IMR-90 (cell line): Measurements from ENCODE around the gene PKD1. TPM values are rescaled to one million over a fixed set of nuclear protein-coding genes. Genes with fewer than 3 reads are reported as not detected.
A peak's percentile ranks its signal among the peaks of the same experiment; 100 is the strongest.

Experiments
- ATAC-seq: fragments of 200-7000 bp; cut with Tn5 transposase; 2 replicates; pipeline ENCODE4 v1.9.1; 2020; ENCODE audit warnings: low read depth, mild to moderate bottlenecking, moderate library complexity
- BruUV-seq: library from RNA; stranded (reverse); fragments of 400-500 nt; replicated peaks from 2 replicates; lab custom pipeline; 2021; lab: Mats Ljungman, UMichigan
- CTCF ChIA-PET: fragments of 300-600 bp; formaldehyde crosslinking; extraction: SDS; loops from one replicate; lab custom pipeline; 2021; ENCODE audit warnings: antibody characterized with exemption; lab: Yijun Ruan, JAX
- POLR2A ChIA-PET: fragments of 300-600 bp; sonication (Branson Sonifier 250); formaldehyde crosslinking; loops from one replicate; lab custom pipeline; 2022; ENCODE audit warnings: antibody characterized with exemption; ENCODE audit not compliant: unreplicated experiment; lab: Charles Lee
- DNase-seq: peaks from one replicate; pipeline ENCODE4 v3.0.0; 2013
- H2AFZ ChIP-seq: replicated peaks from 2 replicates; pipeline ENCODE3; 2013; ENCODE audit warnings: low read length, mild to moderate bottlenecking; ENCODE audit not compliant: poor library complexity
- H2AK5ac ChIP-seq: 2 replicates; pipeline ENCODE4 v1.6.1; 2013; ENCODE audit warnings: low read depth, low read length, inconsistent platforms
- H2AK9ac ChIP-seq: replicated peaks from 2 replicates; pipeline ENCODE3; 2013; ENCODE audit warnings: mild to moderate bottlenecking, low read depth, low read length, moderate library complexity; ENCODE audit not compliant: poor library complexity
- H2BK120ac ChIP-seq: 2 replicates; pipeline ENCODE4 v1.6.1; 2013; ENCODE audit warnings: low read depth, low read length, inconsistent platforms
- H2BK15ac ChIP-seq: 3 replicates; pipeline ENCODE4 v1.6.1; 2013; ENCODE audit warnings: low read depth, low read length, inconsistent platforms
- H2BK20ac ChIP-seq: 2 replicates; pipeline ENCODE4 v1.6.1; 2013; ENCODE audit warnings: low read depth, mild to moderate bottlenecking, inconsistent platforms, low read length, moderate library complexity
- H2BK5ac ChIP-seq: 2 replicates; pipeline ENCODE4 v1.6.1; 2013; ENCODE audit warnings: mild to moderate bottlenecking, low read depth, low read length, inconsistent platforms; ENCODE audit not compliant: poor library complexity, severe bottlenecking
- H3K14ac ChIP-seq: replicated peaks from 2 replicates; pipeline ENCODE4 v1.6.1; 2013; ENCODE audit warnings: low read depth, low read length, inconsistent platforms
- H3K18ac ChIP-seq: 2 replicates; pipeline ENCODE4 v1.6.1; 2013; ENCODE audit warnings: low read depth, low read length, control low read depth
- H3K23ac ChIP-seq: 2 replicates; pipeline ENCODE4 v1.6.1; 2013; ENCODE audit warnings: low read depth, low read length, inconsistent platforms
- H3K27ac ChIP-seq: 2 replicates; pipeline ENCODE4 v1.5.1; 2013; ENCODE audit warnings: mild to moderate bottlenecking, control low read depth, low read length; ENCODE audit not compliant: insufficient read depth
- H3K27me3 ChIP-seq: 2 replicates; pipeline ENCODE4 v1.6.1; 2013; ENCODE audit warnings: low read length; ENCODE audit not compliant: control insufficient read depth, insufficient read depth
- H3K36me3 ChIP-seq: 2 replicates; pipeline ENCODE4 v1.6.1; 2013; ENCODE audit warnings: low read length, mixed read lengths; ENCODE audit not compliant: control insufficient read depth, insufficient read depth
- H3K4ac ChIP-seq: 2 replicates; pipeline ENCODE4 v1.6.1; 2013; ENCODE audit warnings: low read depth, low read length, inconsistent platforms
- H3K4me1 ChIP-seq: 2 replicates; pipeline ENCODE4 v1.6.1; 2013; ENCODE audit warnings: low read length, mixed read lengths; ENCODE audit not compliant: control insufficient read depth, insufficient read depth
- H3K4me2 ChIP-seq: 2 replicates; pipeline ENCODE4 v1.6.1; 2013; ENCODE audit warnings: low read depth, mild to moderate bottlenecking, control low read depth, low read length, moderate library complexity
- H3K4me3 ChIP-seq: 2 replicates; pipeline ENCODE4 v1.5.1; 2013; ENCODE audit warnings: low read depth, mild to moderate bottlenecking, control low read depth, low read length, moderate library complexity; ENCODE audit not compliant: insufficient read depth
- H3K56ac ChIP-seq: 2 replicates; pipeline ENCODE4 v1.6.1; 2013; ENCODE audit warnings: low read length, inconsistent platforms; ENCODE audit not compliant: insufficient read depth; ENCODE audit errors: extremely low read depth
- H3K79me1 ChIP-seq, 2 experiments: 2 replicates each; pipeline ENCODE4 v1.6.1; 2013; ENCODE audit warnings: low read length in 2 of 2, inconsistent platforms in 1 of 2, low read depth in 1 of 2
- H3K9ac ChIP-seq: 2 replicates; pipeline ENCODE4 v1.6.1; 2013; ENCODE audit warnings: low read depth, low read length, control low read depth
- H3K9me1 ChIP-seq: 2 replicates; pipeline ENCODE4 v1.6.1; 2013; ENCODE audit warnings: low read length, inconsistent platforms; ENCODE audit not compliant: insufficient read depth
- H3K9me3 ChIP-seq: 2 replicates; pipeline ENCODE4 v1.6.1; 2013; ENCODE audit warnings: low read length; ENCODE audit not compliant: control insufficient read depth, insufficient read depth
- H4K20me1 ChIP-seq: 2 replicates; pipeline ENCODE4 v1.6.1; 2013; ENCODE audit warnings: low read length, inconsistent platforms; ENCODE audit not compliant: insufficient read depth
- H4K5ac ChIP-seq: 2 replicates; pipeline ENCODE4 v1.6.1; 2013; ENCODE audit warnings: mild to moderate bottlenecking, low read depth, low read length, control low read depth
- H4K8ac ChIP-seq, 2 experiments: 2 replicates each; pipeline ENCODE4 v1.6.1; 2013; ENCODE audit warnings: low read depth in 2 of 2, low read length in 2 of 2, control low read depth in 1 of 2, inconsistent platforms in 1 of 2
- H4K91ac ChIP-seq: 2 replicates; pipeline ENCODE4 v1.6.1; 2013; ENCODE audit warnings: low read depth, low read length, inconsistent platforms; ENCODE audit not compliant: insufficient read depth
- CEBPB ChIP-seq: IDR thresholded peaks from 2 replicates; pipeline ENCODE4 v1.6.1; 2012; ENCODE audit warnings: low read depth, low read length, improper control_type of control experiment
- CHD1 ChIP-seq: IDR thresholded peaks from 2 replicates; pipeline ENCODE4 v1.6.1; 2012; ENCODE audit warnings: low read depth, low read length, improper control_type of control experiment
- CTCF ChIP-seq: conservative IDR thresholded peaks from 2 replicates; pipeline ENCODE4 v1.5.1; 2012; ENCODE audit warnings: mild to moderate bottlenecking, low read depth, low read length, improper control_type of control experiment
- FOS ChIP-seq: fragments of 150-350 bp; IDR thresholded peaks from 2 replicates; pipeline ENCODE4 v1.6.1; 2016; ENCODE audit warnings: low read depth, low read length
- MAFK ChIP-seq: IDR thresholded peaks from 2 replicates; pipeline ENCODE4 v1.6.1; 2012; ENCODE audit warnings: low read depth, low read length, improper control_type of control experiment
- MAZ ChIP-seq: IDR thresholded peaks from 2 replicates; pipeline ENCODE4 v1.6.1; 2012; ENCODE audit warnings: low read depth, mild to moderate bottlenecking, low read length, improper control_type of control experiment, moderate library complexity, borderline replicate concordance
- MXI1 ChIP-seq: IDR thresholded peaks from 2 replicates; pipeline ENCODE4 v1.6.1; 2012; ENCODE audit warnings: low read depth, mild to moderate bottlenecking, low read length, moderate library complexity, borderline replicate concordance
- NFE2L2 ChIP-seq: fragments of 150-350 bp; IDR thresholded peaks from 2 replicates; pipeline ENCODE4 v1.6.1; 2016; ENCODE audit warnings: low read depth, mild to moderate bottlenecking, low read length
- POLR2A ChIP-seq: IDR thresholded peaks from 2 replicates; pipeline ENCODE4 v1.6.1; 2012; ENCODE audit warnings: mild to moderate bottlenecking, low read depth, low read length
- RAD21 ChIP-seq: IDR thresholded peaks from 2 replicates; pipeline ENCODE4 v1.6.1; 2012; ENCODE audit warnings: low read length, improper control_type of control experiment
- RCOR1 ChIP-seq: IDR thresholded peaks from 2 replicates; pipeline ENCODE4 v1.6.1; 2012; ENCODE audit warnings: mild to moderate bottlenecking, low read length, improper control_type of control experiment; ENCODE audit not compliant: insufficient replicate concordance
- RFX5 ChIP-seq: IDR thresholded peaks from 2 replicates; pipeline ENCODE4 v1.8.0; 2012; ENCODE audit warnings: low read depth, mild to moderate bottlenecking, low read length, moderate library complexity
- SMC3 ChIP-seq: fragments of 150-350 bp; IDR thresholded peaks from 2 replicates; pipeline ENCODE4 v1.6.1; 2016; ENCODE audit warnings: low read depth, mild to moderate bottlenecking, antibody characterized with exemption, low read length, moderate library complexity
- USF2 ChIP-seq: fragments of 150-350 bp; IDR thresholded peaks from 2 replicates; pipeline ENCODE4 v1.6.1; 2017; ENCODE audit warnings: mild to moderate bottlenecking, antibody characterized with exemption, low read length, low read depth
- WGBS, 2 experiments: methylation state at CpG; one replicate each; pipeline versions ENCODE4 v1.1.5 to v1.1.7; 2013; ENCODE audit warnings: missing lambda C conversion rate in 2 of 2; ENCODE audit not compliant: insufficient read length in 1 of 2; ENCODE audit errors: extremely low coverage in 2 of 2; 5-methylcytosine and 5-hydroxymethylcytosine counted together
- dilution Hi-C: fragments of 300-500 bp; cut with HindIII; formaldehyde crosslinking; loops from one replicate; pipeline ENCODE4 v1.14.3; 2018; ENCODE audit warnings: low sequenced_read_pairs; ENCODE audit not compliant: unreplicated experiment
- in situ Hi-C: fragments of 300-500 bp; cut with MboI; formaldehyde crosslinking; loops from 3 replicates; pipeline ENCODE4 v1.14.3; 2019; ENCODE audit warnings: low sequenced_read_pairs, inconsistent platforms, mixed read lengths
- intact Hi-C: fragments of 100-400 bp; cut with micrococcal nuclease; formaldehyde crosslinking; loops from 2 replicates; pipeline ENCODE4 v1.10.0; 2022
- polyA plus RNA-seq, 3 experiments: library from polyadenylated mRNA; depleted of rRNA; stranded (reverse); fragments of >200 nt; gene quantifications; 2 replicates each; pipeline ENCODE4 v1.2.3, GENCODE V29; 2012; ENCODE audit warnings: low replicate concordance in 1 of 3
- total RNA-seq: library from RNA; depleted of rRNA; stranded (reverse); fragments of >200 nt; gene quantifications from 2 replicates; pipeline ENCODE4 v1.2.3, GENCODE V29; 2012
- TF ChIP-seq, protein P1 (sequence below): fragments of 150-350 bp; IDR thresholded peaks from 2 replicates; pipeline ENCODE4 v1.6.1; 2016; ENCODE audit warnings: low read depth, mild to moderate bottlenecking, low read length, moderate library complexity, borderline replicate concordance

Gene PKD1
- total and polyA plus RNA-seq, 2 of the 4 experiments (the other 2 are of a cell fraction) = 7.9 to 97.3 TPM

GRCh38 chr16:2071454-2072202 is 64.1 kb downstream of the PKD1 start:
- dilution Hi-C loops = no loop called here
- Histone ChIP-seq H3K4me1 (no peaks in the 10 kb centered on the region), H4K5ac (no peak overlapping the region), H3K36me3 (peaks cover 62% of the 10 kb centered on the region), H3K9me3 (no peaks in the 10 kb centered on the region), H2BK15ac (no peak overlapping the region), H2AK5ac (no peak overlapping the region), H3K79me1 (no peaks in the 10 kb centered on the region; a peak in 2 of 4 replicates), H3K18ac (no peak overlapping the region), H3K56ac (no peak overlapping the region), H2AFZ (peak overlapping the region; percentile 17), H3K4me2 (no peak overlapping the region), H4K20me1 (no peaks in the 10 kb centered on the region; the same call in 1 of the 2 replicates), H3K9ac (no peak overlapping the region), H3K4ac (no peak overlapping the region), H2AK9ac (peak overlapping the region; percentile 1), H2BK120ac (no peak overlapping the region), H3K4me3 (no peak overlapping the region), H3K27ac (no peak overlapping the region), H4K8ac (no peak overlapping the region), H3K9me1 (0 out of 2 replicates have a peak, but pooled peaks cover 2% of the 10 kb centered on the region), H2BK5ac (no peak overlapping the region), H2BK20ac (no peak overlapping the region), H4K91ac (no peak overlapping the region), H3K14ac (no peak overlapping the region), H3K23ac (no peak overlapping the region), H3K27me3 (no peaks in the 10 kb centered on the region)
- intact Hi-C loops = no loop called here
- 90% methylated on average over 12 of the region's 34 CpGs; no CpG with 5 or more reads in 1 of the 2 experiments for WGBS, 2 experiments
- DNase-seq (no peak), ATAC-seq (no peak; the same call in 1 of the 2 replicates)
- in situ Hi-C loops = no loop called here
- ChIA-PET POLR2A (no interaction called here), CTCF (no interaction called here)
- BruUV-seq = no TSS peak
- TF ChIP-seq CTCF = no peak
- no peak for TF ChIP-seq CHD1
- no peak for TF ChIP-seq MAZ
- no peak for TF ChIP-seq RCOR1
- TF ChIP-seq POLR2A = no peak
- TF ChIP-seq CEBPB = no peak
- TF ChIP-seq, protein P1, sequence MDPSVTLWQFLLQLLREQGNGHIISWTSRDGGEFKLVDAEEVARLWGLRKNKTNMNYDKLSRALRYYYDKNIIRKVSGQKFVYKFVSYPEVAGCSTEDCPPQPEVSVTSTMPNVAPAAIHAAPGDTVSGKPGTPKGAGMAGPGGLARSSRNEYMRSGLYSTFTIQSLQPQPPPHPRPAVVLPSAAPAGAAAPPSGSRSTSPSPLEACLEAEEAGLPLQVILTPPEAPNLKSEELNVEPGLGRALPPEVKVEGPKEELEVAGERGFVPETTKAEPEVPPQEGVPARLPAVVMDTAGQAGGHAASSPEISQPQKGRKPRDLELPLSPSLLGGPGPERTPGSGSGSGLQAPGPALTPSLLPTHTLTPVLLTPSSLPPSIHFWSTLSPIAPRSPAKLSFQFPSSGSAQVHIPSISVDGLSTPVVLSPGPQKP = no peak
- TF ChIP-seq FOS = no peak
- no peak for TF ChIP-seq MAFK
- TF ChIP-seq MXI1 = no peak
- TF ChIP-seq NFE2L2 = no peak
- TF ChIP-seq SMC3 = no peak
- TF ChIP-seq RAD21 = no peak
- TF ChIP-seq RFX5 = no peak
- TF ChIP-seq USF2 = no peak
